Measurements from ENCODE around the gene TNKS1BP1. TPM values are rescaled to one million over a fixed set of nuclear protein-coding genes. Genes with fewer than 3 reads are reported as not detected.

TNKS1BP1 gene
- total and polyA plus RNA-seq, 2 experiments from 2014 or later, result 64.2 to 72.2 TPM

GRCh38 chr11:57322256-57323166 lies 2.2 kb downstream of the TNKS1BP1 start (continued):
- TF ChIP-seq ZNF462 (CRISPR knock-in tag; IDR thresholded peaks at IDR 0.05) (no peak), ZNF114 (CRISPR knock-in tag; IDR thresholded peaks at IDR 0.05) (no peak), REST (IDR thresholded peaks at IDR 0.05; ENCODE audit: unreplicated experiment) (no peak), JUNB (IDR thresholded peaks at IDR 0.05; ENCODE audit: unreplicated experiment) (no peak)

All from GM23338 (cell line).